ENCODE data around the gene RBM23.

- TF ChIP-seq EZH2 (IDR thresholded peaks at IDR 0.05; ENCODE audit: borderline replicate concordance, low read length) (no peak), CTCF (conservative IDR thresholded peaks at IDR 0.05 in 1 of 2, IDR thresholded peaks at IDR 0.05 in 1 of 2; ENCODE audit: extremely low read depth in 1 of 2, insufficient read depth in 1 of 2, low read depth in 1 of 2, low read length in 2 of 2) (no peak)
Measured at GRCh38 chr14:22918804-22919600, at the start of gene RBM23.

Data from mammary epithelial cell (primary cell).